Duodenal mucosa (tissue), 2 donors: ENCODE results near the gene OTULIN.

Experiments used
- H3K27ac ChIP-seq: one replicate; pipeline ENCODE4 v1.7.0; 2013; ENCODE audit warnings: low read depth, low read length
- H3K27me3 ChIP-seq, 2 donors: one replicate each; pipeline ENCODE4 v1.7.0; 2013; ENCODE audit warnings: low read length in 2 of 2, control low read depth in 1 of 2; ENCODE audit not compliant: insufficient read depth in 2 of 2, control insufficient read depth in 1 of 2
- H3K36me3 ChIP-seq, 2 donors: one replicate each; pipeline ENCODE4 v1.7.0; 2013; ENCODE audit warnings: low read length in 2 of 2, control low read depth in 1 of 2; ENCODE audit not compliant: insufficient read depth in 2 of 2, control insufficient read depth in 1 of 2
- H3K4me1 ChIP-seq, 2 donors: one replicate each; pipeline ENCODE4 v1.7.0; 2013; ENCODE audit warnings: low read length in 2 of 2, control low read depth in 1 of 2; ENCODE audit not compliant: insufficient read depth in 2 of 2, control insufficient read depth in 1 of 2
- H3K4me3 ChIP-seq, 2 donors: one replicate each; pipeline ENCODE4 v1.7.0; 2013; ENCODE audit warnings: low read length in 2 of 2, low read depth in 1 of 2
- H3K9ac ChIP-seq, 2 donors: one replicate each; pipeline ENCODE4 v1.7.0; 2013; ENCODE audit warnings: low read length in 2 of 2, low read depth in 1 of 2
- H3K9me3 ChIP-seq, 2 donors: one replicate each; pipeline ENCODE4 v1.7.0; 2013; ENCODE audit warnings: low read length in 2 of 2, control low read depth in 1 of 2; ENCODE audit not compliant: control insufficient read depth in 1 of 2

The OTULIN gene

DNA sequence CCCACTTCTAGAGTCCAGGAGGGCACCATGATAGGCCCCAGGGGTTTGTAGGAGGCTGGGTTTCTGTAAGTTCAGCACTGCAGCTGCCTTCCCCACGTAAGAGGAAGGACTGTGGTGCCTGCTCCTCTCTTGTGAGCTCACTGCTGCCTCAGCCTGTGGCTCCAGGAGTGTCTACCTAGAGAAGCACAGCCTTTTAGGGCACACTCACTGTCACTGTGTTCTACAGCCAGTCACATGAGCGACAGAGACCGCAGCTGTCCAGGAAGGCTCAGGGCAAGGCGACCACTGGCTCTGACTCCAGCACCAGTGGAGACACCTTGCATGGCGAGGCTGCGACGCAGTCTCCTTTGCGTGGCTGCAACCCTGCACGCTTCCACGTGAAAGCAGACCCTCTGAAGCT, 72.8 kb downstream of the OTULIN start:
- H3K36me3 ChIP-seq, result peaks cover 17 to 63% of the 10 kb centered on the region in 2 donors
- H3K27me3 ChIP-seq, result no peaks in the 10 kb centered on the region
- H3K4me1 ChIP-seq, result no peaks in the 10 kb centered on the region
- H3K9me3 ChIP-seq, result no peaks in the 10 kb centered on the region
- no peak overlapping the region for H3K9ac ChIP-seq
- H3K27ac ChIP-seq, result no peak overlapping the region
- no peak overlapping the region for H3K4me3 ChIP-seq

DNA sequence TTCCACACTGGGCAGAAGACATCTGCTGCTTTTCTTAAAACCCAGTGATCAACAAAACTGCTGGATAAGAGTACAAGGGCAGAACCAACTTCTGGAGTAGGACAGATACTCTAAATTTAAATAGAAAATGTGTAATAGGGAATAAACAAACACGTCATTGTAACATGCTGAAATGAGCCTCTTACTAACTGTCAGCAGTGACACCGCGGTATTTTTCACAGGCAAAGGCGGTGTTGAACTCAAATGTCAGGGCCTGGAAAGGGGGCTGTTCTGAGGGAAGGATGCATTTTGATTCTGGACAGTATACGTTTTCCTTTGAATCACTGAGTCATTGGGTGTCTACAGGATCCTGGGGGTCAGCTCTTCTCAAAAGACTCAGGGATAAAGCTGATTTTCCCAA, 73.5 kb downstream of the OTULIN start:
- H3K27ac ChIP-seq, result no peak overlapping the region
- no peaks in the 10 kb centered on the region for H3K9me3 ChIP-seq
- no peaks in the 10 kb centered on the region for H3K27me3 ChIP-seq
- no peak overlapping the region for H3K4me3 ChIP-seq
- H3K9ac ChIP-seq, result no peak overlapping the region
- peaks cover 13 to 65% of the 10 kb centered on the region in 2 donors for H3K36me3 ChIP-seq
- no peaks in the 10 kb centered on the region for H3K4me1 ChIP-seq

DNA sequence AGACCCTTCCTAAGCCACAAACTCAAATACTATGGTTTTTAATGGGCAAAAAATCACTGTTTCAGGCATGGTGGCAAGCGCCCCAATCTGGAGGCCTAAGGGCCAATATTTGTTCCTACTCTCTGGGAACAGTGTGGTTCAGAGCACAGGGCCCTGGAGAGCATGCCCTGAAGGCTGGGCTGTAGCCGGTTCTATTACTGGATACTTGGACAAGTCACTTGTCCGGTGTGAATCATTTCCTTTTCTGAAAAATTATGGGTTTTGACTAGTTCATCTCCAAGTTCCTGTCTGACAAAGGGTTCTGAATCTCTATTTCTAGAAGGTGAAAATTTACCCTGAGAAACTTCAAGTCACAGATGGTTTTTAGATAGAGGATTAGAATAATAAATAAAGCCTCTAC, 75.0 kb downstream of the OTULIN start:
- no peaks in the 10 kb centered on the region for H3K4me1 ChIP-seq
- no peak overlapping the region for H3K9ac ChIP-seq
- no peak overlapping the region for H3K27ac ChIP-seq
- H3K9me3 ChIP-seq, result no peaks in the 10 kb centered on the region
- no peaks in the 10 kb centered on the region for H3K27me3 ChIP-seq
- H3K4me3 ChIP-seq, result no peak overlapping the region
- H3K36me3 ChIP-seq, result peaks cover 13 to 66% of the 10 kb centered on the region in 2 donors

DNA sequence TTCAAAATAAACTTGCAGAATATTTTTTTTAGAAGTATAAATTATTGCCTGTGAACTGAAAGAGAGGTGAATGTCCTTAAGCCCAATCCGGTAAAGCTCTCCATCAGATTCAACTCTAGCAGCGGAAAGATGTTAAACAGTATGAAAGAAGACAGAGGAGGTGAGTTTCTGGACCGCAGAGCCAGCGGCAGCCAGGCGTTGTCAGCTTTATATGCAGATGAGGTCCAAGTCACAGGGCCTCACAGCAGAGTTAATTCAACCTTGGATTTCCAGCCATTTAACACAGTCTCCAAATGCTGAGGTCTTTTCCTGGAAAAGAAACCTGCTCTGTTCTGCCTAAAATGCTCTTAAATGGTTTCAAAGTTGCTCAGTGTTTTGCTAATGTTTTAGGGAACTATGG, 75.5 kb downstream of the OTULIN start:
- Histone ChIP-seq H3K27me3 (no peaks in the 10 kb centered on the region), H3K4me3 (no peak overlapping the region), H3K9ac (no peak overlapping the region), H3K9me3 (no peaks in the 10 kb centered on the region), H3K27ac (no peak overlapping the region), H3K4me1 (no peaks in the 10 kb centered on the region), H3K36me3 (peaks cover 13 to 69% of the 10 kb centered on the region in 2 donors)

- peaks cover 22 to 76% of the 10 kb centered on the region in 2 donors for H3K36me3 ChIP-seq
- no peak overlapping the region for H3K9ac ChIP-seq
- H3K27me3 ChIP-seq, result no peaks in the 10 kb centered on the region
- no peaks in the 10 kb centered on the region for H3K4me1 ChIP-seq
- H3K27ac ChIP-seq, result no peak overlapping the region
- H3K4me3 ChIP-seq, result no peak overlapping the region
- no peaks in the 10 kb centered on the region for H3K9me3 ChIP-seq
These were observed 76.6 kb downstream of the OTULIN start for GRCh38 chr5:14741131-14741530.

GRCh38 chr5:14741801-14742440, 77.4 kb downstream of the OTULIN start:
- Histone ChIP-seq H3K9ac (no peak overlapping the region), H3K4me1 (no peaks in the 10 kb centered on the region), H3K27ac (no peak overlapping the region), H3K4me3 (no peak overlapping the region), H3K9me3 (no peaks in the 10 kb centered on the region), H3K27me3 (no peaks in the 10 kb centered on the region), H3K36me3 (peaks cover 22 to 78% of the 10 kb centered on the region in 2 donors)

DNA sequence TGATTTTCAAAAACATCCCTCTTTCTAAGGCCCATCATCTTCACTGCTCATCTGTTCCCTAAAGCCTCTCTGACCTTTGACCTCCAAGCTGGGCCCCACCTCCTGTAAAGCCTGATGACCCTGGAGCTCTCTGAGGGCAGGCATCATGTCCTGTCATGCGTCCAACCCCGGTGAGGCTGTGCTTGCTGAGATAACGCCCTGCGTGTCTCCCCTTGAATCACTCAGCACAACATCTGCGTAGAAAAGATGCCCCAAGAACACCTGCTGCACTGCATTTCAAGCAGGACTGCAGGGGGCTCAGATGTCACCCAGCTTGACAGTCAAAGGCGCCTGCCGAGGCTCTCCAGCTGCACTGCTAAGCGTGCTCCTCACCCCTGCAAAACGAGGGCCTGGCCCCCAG, 78.0 kb downstream of the OTULIN start:
- Histone ChIP-seq H3K36me3 (peaks cover 22 to 77% of the 10 kb centered on the region in 2 donors), H3K27me3 (no peaks in the 10 kb centered on the region), H3K9me3 (no peaks in the 10 kb centered on the region), H3K4me1 (no peaks in the 10 kb centered on the region), H3K4me3 (no peak overlapping the region), H3K27ac (no peak overlapping the region), H3K9ac (no peak overlapping the region)

GRCh38 chr5:14743601-14744295, 79.2 kb downstream of the OTULIN start:
- Histone ChIP-seq H3K4me1 (no peaks in the 10 kb centered on the region), H3K9me3 (no peaks in the 10 kb centered on the region), H3K27me3 (no peaks in the 10 kb centered on the region), H3K27ac (no peak overlapping the region), H3K36me3 (peaks cover 24 to 76% of the 10 kb centered on the region in 2 donors), H3K9ac (no peak overlapping the region), H3K4me3 (no peak overlapping the region)

DNA sequence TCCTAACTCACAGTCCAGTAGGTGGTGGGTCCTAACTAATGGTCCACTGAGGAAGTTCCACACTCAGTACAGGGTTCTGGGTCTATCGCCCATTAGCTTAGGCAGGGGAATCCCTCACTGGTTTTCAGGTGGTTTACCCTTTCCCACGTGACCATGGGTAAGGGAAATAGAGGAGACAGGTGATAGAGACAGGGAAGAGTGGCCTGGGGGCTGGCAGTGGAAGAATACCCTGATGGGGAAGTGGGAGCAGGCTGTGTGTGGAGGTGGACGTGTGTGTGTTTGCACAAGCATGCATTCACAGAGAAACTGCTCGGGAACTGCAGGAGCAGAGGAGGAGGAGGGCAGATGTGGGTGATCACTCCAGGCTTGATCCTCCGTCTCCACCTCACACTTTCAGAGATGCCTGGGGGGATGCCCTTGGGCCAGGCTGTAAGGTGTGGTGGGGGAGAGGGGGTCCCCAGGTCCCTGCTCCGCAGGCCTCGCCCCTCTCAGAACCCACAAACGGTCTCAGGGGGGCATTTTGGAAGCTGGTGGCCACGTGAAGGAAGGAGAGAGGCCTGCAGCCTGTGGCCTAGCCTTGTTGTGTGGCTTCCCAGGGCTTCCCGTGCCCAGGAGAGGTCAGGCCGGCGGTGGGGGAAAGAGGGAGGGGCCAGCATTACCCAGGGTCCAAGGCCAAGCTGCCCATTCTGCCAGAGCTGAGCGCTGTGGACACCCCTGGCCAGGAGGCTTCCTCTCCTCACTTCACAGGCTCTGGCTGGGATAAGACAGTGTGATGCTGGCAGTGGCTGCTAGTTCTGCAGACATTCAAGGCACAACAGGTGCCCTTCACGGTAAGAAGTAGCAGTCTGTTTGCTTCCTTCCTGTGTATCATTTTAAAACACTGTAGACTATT, 80.0 kb downstream of the OTULIN start:
- Histone ChIP-seq H3K9ac (no peak overlapping the region), H3K4me1 (no peaks in the 10 kb centered on the region), H3K9me3 (no peaks in the 10 kb centered on the region), H3K27me3 (no peaks in the 10 kb centered on the region), H3K27ac (no peak overlapping the region), H3K4me3 (no peak overlapping the region), H3K36me3 (peaks cover 24 to 84% of the 10 kb centered on the region in 2 donors)

DNA sequence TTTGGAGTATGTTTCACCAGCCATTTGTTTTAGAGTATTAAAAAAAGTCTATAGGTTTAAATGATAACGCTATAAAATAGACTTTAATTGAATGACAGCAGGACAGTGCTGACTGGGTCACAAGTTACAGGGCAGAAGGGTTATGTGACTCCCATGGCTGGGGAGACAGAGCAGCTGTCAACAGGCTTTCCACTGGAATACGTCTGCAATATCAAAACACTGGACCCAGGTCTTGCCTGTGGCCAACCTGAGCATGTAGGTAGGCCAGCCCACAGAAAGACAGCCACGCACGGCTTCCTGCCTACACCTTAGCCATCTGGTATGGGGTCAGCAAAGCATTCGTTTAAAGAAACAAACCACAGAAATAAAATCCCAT, 80.7 kb downstream of the OTULIN start:
- H3K9ac ChIP-seq, result no peak overlapping the region
- peaks cover 27 to 85% of the 10 kb centered on the region in 2 donors for H3K36me3 ChIP-seq
- no peaks in the 10 kb centered on the region for H3K9me3 ChIP-seq
- H3K4me3 ChIP-seq, result no peak overlapping the region
- H3K27ac ChIP-seq, result no peak overlapping the region
- H3K4me1 ChIP-seq, result no peaks in the 10 kb centered on the region
- H3K27me3 ChIP-seq, result no peaks in the 10 kb centered on the region
